ENCODE data around the gene GADD45B.
"Not testable (repeated sequence)": the region's sequence is repeated elsewhere in the genome, so short reads cannot be mapped to it uniquely, and the experiment has no call there.

Gene GADD45B

DNA sequence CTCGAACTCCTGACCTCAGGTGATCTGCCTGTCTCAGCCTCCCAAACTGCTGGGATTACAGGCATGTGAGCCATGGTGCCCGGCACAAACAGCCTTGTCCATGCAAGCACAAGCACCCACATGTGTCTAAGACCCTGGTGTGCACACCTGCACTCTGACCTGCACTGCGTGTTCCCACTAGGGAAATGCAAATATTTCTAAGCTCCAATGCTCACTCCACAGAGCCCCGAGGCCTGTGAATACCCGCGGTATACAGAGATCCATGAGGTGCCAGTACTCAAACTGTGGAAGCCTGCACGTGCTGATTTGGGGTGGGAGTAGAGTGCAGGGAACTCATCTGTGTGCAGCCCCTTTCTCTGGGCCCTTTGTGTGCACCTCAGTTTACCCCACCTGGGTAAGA, 14.7 kb downstream of the GADD45B start:
- no peak for DNase-seq

DNA sequence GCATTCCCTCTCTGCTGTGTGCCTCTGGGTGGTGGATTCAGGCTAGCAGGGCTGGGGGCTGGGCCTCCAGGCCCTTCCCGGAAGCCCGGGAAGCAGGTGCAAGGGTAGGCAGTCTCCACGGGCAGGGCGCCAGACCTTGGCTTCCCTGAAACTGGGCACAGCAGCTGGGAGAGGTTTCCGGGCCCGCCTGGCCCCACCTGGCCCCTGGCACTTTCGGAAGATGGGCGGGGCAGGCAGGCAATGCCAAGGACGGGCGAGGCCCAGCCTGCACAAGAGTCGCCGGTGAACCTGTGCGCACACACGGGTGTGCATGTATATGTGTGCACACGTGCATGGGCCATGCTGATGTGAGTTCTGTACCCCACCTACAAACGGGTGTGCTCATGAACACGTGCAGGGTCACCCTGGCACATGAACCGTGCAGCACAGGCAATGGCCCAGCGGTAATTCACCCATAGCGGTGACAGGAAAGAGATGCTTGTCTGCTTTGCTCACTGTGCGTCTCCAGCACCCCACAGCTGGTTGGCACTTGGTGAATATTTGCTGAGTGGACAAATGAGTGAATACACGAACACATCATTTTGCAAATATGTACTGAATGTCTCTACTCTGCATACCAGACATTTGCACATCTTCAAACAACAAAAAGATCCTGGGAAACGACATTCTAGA, 15.3 kb downstream of the GADD45B start:
- no peak for DNase-seq

DNA sequence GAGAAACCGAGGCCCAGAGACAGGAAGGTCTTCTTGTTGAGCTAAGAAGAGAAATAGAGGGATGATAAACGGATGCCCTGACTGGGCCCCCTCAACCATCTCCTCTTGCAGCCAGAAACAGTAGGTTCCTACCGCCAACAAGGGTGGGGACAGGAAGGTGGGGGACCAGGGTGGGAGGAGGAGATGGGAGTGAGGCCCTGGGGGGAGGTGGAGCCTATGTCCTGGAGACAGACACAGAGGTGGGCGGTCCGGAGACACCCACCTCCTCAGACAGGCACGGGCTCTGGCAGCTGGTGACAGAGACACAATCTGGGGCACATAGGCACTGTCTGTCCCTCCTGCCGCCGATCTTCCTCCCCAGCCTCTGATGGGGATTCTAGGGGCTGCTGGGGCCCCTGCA, 16.9 kb downstream of the GADD45B start:
- DNase-seq = no peak

DNA sequence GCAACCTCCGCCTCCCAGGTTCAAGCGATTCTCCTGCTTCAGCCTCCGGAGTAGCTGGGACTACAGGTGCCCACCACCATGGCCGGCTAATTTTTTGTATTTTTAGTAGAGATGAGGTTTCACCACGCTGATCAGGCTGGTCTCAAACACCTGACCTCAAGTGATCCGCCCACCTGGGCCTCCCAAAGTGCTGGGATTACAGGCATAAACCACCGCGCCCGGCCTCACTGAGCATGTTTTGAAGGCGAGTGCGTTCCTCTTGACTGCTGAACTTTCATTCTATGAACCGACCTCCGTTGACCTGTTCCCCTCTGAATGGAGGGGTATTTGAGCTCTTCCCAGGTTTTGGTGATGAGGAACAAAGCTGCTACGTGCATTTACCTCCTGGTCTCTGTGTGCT, 17.5 kb downstream of the GADD45B start:
- DNase-seq = not testable (repeated sequence)

DNA sequence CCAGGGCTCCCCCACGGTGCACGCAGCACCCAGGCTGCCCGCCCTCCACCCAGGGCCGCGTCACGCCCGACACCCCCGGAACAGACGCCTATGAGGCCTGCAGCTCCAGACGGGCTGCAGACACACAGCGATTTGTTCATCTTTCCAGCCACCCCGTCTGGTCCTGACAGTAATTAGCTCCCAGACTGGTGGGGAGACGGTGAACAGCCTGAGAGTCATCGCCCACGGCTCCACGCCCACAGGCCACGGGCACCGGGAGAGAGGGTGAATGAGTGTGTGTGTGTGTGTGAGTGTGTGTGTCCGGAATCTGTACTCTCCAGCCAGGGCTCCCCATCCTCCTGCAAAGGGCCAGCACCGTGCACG, 18.1 kb downstream of the GADD45B start:
- DNase-seq = no peak

DNA sequence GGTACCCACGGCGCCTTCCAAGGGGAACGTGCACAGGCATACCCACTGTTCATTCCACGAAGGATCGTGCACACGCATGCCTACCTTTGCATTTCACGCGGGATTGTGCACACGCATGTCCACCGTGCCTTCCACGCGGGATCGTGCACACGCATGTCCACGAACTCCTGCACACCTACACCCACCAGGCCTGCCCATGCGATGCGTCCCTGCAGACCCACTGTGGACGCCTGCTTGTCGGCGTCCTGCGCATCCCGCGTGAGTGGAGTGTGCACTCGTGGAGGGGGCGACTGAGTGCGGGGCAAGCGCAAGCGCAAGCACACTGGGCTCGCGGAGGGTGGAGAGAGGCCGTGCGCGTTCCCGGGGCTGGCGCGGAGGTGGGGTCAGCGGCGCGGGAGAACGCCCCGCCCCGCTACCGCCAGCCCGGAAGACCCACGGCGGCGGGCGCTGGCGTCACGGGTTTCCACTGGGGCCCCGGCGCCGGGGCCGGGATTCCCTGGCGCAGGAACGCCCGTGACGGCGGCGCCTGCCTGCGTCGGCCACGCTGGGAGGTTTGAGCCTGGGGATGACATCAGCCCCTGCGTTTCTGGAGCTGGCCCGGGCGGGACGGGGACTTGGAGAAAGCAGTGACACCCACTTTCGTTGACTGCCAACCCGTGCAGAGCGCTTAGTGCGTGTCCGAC, 18.7 kb downstream of the GADD45B start:
- DNase-seq = peak; percentile 75

DNA sequence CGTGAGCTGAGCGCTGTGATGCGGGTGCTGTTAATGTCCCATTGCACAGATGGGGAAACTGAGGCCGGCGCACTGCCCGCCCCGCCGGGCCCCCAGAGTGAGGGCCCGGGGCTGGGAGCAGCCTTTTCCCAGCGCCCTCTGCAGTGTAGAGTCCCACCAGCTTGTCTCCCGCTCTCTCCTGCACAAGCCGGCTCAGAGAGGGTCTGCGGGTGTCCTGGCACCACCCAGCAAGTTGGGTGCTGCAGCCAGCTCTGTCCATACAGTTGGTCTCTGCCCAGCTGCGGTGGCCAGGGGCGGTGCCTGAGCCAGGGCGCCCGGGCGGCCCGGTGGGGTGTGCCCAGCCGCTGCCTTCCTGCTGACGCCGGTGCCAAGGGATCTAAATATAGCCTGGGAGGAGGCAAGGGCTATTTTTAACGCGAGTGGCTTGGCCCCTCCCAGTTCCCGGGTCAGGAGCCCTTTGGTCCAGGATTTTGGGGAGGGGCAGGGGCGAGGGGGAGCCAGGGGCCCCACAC, 19.3 kb downstream of the GADD45B start:
- no peak for DNase-seq

DNA sequence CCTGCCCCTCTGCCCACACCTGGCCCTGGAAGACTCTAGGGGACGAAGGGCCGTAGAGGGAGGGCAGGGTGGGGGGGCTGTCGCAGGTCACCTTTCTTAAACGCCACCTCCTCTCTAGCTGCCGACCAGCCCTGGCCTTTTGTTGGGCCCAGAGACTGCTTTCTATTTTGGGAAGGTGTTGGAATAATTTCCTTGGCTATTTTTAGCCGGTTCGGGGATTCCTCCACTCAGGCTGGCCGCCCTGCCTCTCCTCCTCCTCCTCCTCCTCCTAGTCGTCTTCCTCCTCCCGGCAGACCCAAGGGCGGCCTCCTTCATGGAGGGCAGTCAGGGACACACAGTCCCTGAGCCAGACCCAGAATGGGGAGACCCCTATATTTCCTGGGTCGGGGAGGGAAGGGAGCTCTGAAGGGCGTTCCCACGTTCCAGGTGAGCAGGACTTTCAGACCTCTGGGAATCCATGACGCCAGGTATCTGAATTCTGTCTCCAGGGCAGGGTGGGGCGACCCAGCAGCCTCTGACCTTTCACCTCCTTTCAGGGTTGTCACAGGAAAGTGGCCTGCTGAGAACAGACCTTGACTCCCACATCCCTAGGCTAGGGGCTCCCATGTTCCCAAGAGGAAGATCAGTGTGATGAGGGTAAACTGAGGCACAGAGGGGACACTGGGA, 19.9 kb downstream of the GADD45B start:
- DNase-seq = no peak

DNA sequence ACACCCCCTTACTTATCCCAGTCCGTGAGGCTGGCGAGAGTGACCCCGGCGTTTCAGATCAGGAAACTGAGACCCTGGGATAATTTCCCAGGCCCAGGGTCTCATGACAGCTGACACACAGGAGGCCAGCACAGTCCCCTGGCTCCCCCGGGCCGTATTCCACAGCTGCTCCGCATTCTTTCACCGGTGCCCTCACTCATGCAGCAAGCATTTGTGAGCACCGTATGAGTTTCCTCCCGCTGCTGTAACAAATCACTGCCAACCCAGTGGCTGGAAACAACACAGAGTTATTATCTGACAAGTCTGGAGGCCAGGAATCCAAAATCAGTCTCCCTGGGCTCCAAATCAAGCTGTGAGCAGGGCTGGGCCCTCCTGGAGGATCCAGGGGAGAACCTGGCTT, 21.3 kb downstream of the GADD45B start:
- DNase-seq = no peak

DNA sequence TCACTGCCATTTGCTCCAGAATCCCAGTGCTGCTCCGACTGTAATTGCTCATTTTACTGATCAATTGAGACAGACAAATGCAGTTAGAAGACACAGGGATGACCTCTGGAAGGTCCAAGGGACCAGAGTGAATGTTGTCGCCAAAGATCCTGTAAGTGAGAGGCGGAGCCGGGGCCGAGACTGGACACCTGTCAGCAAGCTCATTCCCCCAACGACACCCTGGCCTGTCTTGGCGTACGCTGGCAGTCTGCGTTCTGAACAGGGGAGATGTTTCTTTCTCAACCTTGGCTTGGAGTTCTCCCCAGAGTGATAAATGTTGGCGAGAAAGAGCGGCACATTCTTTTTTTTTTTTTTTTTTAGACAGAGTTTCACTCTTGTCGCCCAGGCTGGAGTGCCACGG, 24.2 kb downstream of the GADD45B start:
- no peak for DNase-seq

DNA sequence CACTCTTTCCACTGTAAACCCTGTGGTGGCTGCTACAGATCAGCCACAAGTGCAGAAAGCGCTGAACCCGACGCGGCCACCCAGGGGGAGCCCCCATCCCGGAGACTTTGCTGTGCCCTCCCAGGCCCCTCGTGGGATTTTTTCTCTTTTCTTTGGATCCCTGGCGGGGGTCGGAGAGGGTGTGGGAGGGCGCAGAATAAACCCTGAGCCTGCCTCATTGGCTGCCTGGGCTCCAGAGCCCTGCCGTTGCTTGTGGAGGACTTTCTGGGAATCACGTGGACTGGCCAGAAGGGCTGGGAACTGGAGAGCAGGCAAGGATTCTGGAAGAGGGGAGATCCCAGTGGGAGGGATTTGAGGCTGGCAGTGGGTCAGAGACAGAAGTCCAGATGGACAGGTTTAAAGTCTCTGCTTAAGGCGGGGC, 24.9 kb downstream of the GADD45B start:
- DNase-seq = no peak

DNA sequence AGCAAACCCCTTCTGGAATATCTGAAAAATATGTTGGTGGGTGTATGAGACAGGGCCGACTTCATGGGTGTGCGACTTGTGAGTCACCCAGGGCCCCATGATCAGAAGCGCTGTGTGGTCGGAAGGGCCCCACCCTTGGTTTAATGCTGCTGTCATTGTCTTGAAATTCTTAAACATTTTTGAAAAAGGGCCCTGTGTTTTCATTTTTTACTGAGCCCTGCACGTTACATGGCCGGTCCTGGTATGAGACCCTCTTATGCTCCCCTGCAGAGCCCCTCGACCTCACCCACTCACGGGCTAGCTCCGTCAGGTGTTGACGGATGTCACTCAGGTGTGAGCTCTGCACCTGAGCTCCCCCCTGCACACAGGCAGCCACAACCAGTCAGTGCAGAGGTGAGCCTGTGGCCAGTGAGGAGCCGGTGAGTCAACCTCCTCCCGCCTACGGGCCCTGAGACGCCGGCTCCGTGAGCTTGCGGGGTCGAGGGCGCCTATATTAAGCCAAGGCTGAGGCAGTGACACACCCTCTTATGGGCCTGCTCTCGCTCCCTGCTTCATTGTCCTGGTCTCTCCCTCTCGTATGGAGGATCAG, 27.7 kb downstream of the GADD45B start:
- peak; percentile 88 for DNase-seq

DNA sequence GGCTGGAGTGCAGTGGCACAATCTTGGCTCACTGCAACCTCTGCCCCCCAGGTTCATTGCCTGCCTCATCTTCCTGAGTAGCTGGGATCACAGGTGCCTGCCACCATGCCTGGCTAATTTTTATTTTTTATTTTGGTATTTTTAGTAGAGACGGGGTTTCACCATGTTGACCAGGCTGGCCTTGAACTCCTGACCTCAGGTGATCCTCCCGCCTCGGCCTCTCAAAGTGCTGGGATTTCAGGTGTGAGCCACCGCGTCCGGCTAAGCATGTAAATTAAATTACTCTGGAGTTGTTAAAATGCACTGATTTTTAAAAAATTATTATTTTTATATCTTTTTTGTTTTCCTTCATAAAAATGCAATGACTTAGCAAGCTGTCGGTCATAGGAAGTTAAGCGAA, 30.7 kb downstream of the GADD45B start:
- DNase-seq = not testable (repeated sequence)

DNA sequence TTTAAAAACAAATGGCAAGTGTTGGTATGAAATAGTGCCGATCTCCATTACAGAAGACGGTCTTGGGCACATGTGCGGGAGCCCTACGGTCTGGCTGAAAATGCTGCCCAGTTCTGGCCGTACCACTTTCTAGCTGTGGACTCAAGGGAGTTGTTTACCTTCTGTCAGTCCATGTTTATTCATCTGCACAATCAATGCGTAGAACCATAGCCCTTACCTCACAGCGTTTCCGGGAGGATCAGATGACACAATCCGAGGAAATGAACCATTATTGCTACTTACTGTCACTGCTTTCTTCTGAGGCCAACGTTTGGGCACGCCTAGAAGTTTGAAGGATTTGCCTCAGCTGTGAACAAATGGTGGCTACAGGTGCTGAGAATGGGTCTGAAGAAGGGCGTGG, 31.2 kb downstream of the GADD45B start:
- DNase-seq = no peak

DNA sequence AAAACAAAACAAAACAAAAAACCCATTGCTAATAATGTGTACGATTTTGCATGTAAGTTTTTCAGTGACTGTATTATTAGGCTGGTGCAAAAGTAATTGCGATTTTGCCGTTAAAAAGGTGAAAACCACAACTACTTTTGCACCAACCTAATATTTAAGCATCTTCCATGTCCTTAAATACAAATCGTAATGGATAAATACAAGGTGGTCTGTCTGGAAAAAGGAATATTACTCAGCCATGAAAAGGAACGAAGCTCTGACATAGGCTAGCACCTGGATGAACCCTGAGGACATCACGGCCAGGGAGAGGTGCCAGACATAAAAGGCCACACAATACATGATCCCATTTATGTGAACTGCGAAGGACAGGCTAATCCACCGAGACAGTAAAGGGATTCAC, 33.2 kb downstream of the GADD45B start:
- DNase-seq = no peak

DNA sequence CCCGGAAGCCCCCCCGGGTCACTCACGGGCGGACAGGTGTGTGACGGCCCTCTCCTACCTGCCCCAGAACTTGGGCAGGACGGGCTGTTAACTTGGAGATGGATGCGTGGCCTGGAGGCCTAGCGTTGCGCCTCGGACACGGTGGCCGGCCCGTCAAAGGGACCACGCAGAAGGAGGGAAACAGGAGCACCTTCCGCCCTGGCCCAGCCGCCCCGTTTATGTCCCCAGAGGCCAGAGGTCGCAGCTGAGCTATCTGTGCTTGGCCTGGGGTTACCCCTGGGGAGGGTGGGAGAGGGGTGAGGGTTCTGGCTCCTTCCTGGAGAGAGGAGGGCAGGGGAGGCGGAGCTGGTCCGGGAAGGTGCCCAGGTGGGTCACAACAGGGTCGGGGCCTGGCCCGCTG, 35.6 kb downstream of the GADD45B start:
- no peak for DNase-seq

DNA sequence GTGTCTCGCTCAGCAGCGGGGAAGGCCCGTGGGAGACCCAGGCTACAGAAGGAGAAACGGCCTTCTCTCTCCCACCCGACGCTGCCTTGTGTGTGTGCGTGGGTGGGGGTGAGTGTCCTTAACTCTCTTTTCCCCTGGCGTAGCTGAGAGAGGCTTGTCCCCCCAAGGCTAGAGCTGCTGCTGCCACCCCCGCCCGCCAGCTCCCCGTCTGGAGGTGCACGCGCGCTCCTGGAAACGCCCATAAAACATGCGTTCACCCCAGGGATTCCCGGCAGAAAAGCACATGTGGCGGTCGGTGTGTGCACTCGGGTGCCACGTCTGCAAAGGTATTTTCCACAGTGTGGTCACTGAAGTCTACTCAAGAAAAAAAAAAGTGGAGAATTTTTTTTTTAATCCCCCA, 36.1 kb downstream of the GADD45B start:
- DNase-seq = no peak

DNA sequence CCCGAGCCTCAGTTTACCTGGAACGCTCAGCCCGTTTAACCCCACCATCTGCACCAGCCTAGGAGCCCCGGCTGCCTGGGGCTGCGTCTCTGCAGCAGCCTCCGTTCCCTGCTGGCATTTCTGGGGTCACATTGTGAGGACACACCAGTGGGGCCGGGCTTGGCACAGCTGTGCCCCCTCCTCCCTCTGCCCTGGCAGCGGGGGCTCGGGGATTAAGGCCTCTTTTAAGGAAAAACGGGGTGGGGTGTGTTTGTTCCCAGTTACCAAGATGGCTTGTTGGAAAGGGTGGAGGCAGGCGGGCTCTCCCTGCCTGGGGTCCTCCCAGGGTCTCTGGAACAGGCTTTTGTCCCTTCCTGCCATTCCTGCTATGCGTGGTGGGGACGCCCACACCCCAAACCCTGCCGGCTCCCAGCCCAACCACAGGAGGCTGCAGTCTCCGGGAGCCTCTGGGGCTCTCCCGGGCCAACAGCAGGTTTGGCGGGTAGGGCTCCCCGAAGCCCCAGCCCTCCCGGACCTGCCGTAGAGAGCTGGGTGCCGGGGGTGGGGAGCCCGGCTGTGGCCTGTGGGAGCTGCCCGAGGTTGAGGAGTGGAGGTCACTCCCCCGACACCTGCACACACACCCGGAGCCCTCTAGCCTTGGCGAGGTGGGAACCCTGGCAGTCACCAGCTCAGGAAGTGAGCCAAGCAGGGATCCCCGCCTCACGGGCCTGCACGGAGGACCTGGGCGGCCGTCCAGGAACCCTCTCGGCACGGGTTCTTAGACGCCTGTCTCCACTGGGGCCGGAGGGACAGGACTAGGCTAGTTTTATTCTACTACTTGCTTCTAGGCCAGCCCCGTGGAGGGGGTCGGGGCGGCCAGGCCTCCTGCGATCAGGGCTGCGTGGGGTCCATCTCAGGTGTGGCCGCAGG, 36.9 kb downstream of the GADD45B start:
- DNase-seq = no peak

DNA sequence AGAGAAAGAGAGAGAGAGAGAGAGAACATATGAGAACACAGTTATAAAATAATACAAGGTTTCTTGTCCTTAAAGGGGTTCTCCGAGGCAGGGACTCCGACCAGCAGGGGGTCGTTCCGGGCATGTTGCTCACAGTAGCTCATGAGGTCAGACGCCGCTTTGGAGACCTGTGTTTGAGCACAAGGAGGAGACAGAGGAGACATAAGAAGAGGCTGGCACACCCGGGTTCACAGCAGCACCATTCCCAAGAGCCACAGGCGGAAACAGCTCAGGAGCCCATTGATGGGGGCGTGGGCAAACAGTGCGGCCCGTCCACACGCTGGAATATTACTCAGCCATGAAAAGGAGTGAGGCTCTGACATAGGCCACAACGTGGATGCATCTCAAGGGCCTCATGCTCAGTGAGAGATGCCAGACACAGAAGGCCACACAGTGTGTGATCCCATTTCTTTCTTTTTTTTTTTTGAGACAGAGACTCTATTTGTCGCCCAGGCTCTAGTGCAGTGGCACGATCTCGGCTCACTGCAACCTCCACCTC, 39.1 kb downstream of the GADD45B start:
- no peak for DNase-seq

DNA sequence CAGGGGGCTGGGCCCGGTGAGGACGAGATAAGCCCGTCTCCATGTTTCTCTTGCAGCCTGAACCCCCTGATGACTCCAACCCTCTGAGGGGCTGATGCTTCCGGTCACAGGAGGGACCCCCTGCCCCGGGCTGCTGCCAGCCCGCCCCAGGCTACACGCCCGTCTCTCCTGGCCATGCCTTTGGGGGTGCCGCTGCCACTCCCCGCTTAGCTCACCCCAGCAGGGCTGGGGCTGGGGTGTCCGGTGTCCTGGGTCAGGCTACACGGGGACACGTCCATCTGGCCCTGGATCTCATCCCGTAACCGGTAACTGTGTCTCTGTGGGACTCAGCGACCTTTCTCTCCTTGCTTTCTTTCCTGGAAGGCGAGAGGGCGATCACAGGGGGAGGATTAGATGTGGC, 40.8 kb downstream of the GADD45B start:
- no peak for DNase-seq

DNA sequence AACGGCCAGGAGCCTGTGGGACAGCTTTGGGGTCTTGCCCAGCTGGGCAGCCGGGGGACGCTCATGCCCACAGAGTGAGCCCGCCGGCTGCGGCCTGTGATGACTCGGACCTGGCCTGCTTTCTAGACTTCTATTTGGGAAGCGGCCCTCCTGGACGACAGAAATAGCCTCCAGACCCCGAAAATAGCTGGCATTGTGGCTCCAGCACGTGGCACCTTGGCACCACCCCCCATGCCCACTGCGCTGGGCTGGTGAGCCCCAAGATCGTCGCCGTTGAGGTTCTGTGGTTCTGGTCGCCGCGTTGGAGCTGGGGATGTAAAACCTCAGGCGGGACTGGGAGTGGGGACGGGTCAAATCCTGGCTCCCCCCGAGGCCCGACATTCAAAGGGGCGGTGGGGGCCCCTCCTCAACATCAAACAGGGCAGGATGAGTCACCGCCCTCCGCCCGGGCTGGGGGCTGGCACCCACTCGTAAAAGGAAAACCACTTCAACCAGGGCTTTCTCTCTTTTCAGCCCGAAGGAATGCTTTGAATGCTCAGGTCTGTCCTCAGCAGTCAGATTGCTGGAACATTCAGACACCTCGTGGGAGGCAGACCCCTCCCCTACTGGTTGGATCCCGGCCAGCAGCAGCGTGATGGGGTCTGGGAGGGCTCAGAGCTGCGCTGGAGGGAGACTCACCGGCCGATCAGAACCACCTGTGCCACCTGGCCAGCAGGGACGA, 42.1 kb downstream of the GADD45B start:
- no peak for DNase-seq

DNA sequence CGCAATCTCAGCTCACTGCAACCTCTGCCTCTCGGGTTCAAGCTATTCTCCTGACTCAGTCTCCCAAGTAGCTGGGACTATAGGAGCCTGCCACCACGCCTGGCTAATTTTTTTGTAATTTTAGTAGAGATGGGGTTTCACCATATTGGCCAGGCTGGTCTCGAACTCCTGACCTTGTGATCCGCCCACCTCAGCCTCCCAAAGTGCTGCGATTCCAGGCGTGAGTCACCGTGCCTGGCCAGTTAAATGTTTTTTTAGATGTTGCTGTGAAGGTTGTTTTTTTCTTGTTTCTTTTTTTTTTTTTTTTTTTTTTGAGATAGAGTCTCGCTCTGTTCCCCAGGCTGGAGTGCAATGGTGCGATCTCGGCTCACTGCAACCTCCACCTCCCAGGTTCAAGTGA, 42.9 kb downstream of the GADD45B start:
- not testable (repeated sequence) for DNase-seq
